Ishikawa (cell line): ENCODE data around the gene KIRREL3.

Experiments
- CEBPB ChIP-seq: IDR thresholded peaks from 2 replicates; pipeline ENCODE4 v1.6.1; 2012
- CREB1 ChIP-seq: IDR thresholded peaks from 2 replicates; pipeline ENCODE4 v1.6.1; 2012; ENCODE audit warnings: low read depth
- EGR1 ChIP-seq: IDR thresholded peaks from 2 replicates; pipeline ENCODE4 v1.6.1; 2012
- EP300 ChIP-seq: IDR thresholded peaks from 2 replicates; pipeline ENCODE4 v1.6.1; 2012; ENCODE audit warnings: borderline replicate concordance
- MAX ChIP-seq: IDR thresholded peaks from 2 replicates; pipeline ENCODE4 v1.6.1; 2012
- RAD21 ChIP-seq: IDR thresholded peaks from 2 replicates; pipeline ENCODE4 v1.6.1; 2012; ENCODE audit warnings: low read depth
- REST ChIP-seq: IDR thresholded peaks from 2 replicates; pipeline ENCODE4 v1.6.1; 2012; ENCODE audit warnings: low read depth, mild to moderate bottlenecking
- TAF1 ChIP-seq: IDR thresholded peaks from 2 replicates; pipeline ENCODE4 v1.6.1; 2012; ENCODE audit warnings: low read depth, mild to moderate bottlenecking
- TCF12 ChIP-seq: IDR thresholded peaks from 2 replicates; pipeline ENCODE4 v1.6.1; 2012; ENCODE audit warnings: low read depth
- TEAD4 ChIP-seq: IDR thresholded peaks from 2 replicates; pipeline ENCODE4 v1.6.1; 2012
- USF1 ChIP-seq: IDR thresholded peaks from 2 replicates; pipeline ENCODE4 v1.6.1; 2012
- YY1 ChIP-seq: IDR thresholded peaks from 2 replicates; pipeline ENCODE4 v1.6.1; 2012; ENCODE audit warnings: low read depth
- ZBTB7A ChIP-seq: IDR thresholded peaks from 2 replicates; pipeline ENCODE4 v1.6.1; 2012; ENCODE audit warnings: low read depth

DNA sequence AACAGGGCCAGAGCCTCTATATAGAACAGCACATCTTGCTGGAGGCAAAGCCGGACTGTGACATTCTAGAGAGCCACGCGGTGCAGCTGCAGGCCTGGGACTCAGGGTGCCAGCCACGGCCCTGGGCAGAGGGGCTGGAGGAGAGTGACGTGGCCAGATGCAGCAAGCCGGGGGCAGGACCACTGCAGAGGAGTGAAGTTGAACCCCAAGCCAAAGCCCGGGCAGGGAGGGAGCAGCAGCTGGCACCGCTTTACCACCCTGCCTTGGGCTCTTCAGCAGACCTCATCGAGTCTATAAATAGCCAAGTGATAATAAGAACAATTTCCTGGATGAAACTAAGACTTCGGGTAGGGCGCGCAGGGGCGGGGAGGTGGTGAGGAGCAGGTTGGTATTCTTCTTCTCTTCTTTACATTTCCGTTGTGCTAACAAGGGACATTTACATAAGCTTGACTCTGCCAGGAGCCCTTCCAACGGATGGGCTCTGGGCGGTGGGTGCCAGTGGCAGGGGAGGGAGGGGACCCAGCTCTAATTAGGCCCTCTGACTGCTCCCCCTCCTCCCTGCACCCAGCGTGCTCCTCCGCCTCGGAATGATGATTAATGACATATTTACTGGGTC is 534.9 kb downstream of the KIRREL3 start:
- TF ChIP-seq YY1 (no peak), CREB1 (no peak), TAF1 (no peak), REST (no peak), USF1 (no peak), MAX (no peak), TCF12 (no peak), EP300 (no peak), TEAD4 (no peak), CEBPB (no peak), RAD21 (no peak), ZBTB7A (no peak), EGR1 (no peak)
